SK-N-DZ (cell line): ENCODE measurements around the gene C1GALT1.
"Not testable (repeated sequence)": the region's sequence is repeated elsewhere in the genome, so short reads cannot be mapped to it uniquely, and the experiment has no call there.

Experiments
- DNase-seq: peaks from one replicate; pipeline ENCODE4 v3.0.0-alpha.2; 2015; ENCODE audit warnings: low spot score

C1GALT1 gene

DNA sequence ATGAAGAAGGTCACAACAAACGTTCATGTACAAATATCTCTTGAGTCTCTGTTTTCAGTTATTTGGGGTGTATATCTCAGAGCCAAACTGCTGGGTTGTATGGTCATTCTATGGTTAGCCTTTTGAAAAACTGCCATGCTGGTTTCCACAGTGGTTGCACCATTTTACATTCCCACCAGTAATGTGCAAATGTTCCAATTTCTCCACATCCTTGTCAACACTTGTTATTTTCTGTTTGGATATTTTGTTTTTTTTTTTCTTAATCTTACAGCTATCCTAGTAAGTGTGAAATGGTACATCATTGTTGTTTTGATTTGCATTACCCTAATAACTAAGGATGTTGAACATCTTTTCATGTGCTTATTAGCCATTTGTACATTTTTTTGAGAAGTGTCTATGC is 13.0 kb upstream of the C1GALT1 start:
- no peak for DNase-seq

DNA sequence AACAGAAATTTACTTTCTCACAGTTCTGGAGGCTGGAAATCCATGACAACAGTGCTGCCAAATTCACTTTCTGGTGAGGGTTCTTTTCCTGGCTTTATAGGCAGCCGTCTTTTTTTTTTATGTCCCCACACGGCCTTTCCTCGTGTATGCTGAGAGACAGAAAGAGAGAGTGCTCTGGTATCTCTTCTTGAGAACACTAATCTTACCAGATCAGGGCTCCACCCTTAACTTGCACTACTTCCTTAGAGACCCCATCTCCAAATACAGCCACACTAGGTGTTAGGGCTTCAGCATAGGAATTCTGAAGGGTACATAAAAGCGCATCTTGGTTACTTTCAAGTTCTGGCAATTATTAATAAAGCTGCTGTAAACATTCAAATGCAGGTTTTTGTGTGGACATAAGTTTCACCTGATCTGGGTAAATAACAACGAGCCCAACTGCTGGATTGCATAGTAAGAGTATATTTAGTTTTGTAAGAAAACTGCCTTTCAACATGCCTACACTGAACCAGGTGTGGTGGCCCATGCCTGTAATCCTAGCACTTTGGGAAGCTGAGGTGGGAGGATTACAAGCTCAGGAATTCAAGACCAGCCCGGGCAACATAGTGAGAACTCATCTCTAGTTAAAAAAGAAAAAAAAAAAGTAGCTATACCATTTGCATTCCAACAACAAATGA is 8.2 kb upstream of the C1GALT1 start:
- no peak for DNase-seq

DNA sequence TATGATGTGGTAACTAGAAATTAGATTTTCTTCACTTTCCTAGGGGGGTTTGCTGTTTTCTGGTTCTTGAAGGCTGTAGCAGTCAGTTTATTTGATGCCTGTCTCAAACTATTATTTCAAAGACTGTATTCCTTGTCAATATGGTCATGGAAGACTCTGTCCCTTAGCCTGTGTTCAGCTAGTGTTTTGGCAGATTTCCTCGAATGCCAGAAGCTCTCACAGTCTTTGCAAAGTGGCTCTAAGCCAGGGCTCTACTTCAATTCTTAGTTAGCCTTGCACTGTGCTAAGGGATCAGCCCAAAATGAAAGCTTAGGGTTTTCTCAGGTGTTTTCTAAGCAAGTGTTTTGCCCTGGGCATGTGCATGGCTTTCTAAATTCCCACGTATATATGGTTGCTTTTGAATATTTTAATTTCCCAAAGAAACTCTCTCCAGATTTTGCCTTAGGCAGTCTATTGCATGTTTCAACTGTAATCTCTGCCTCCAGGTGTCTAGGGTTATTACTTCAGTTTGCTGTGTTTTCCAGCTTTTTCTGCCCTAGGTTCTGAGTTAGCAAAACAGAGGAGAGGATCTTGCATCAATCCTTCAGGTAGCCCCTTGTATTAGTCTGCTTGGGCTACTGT is 7.2 kb upstream of the C1GALT1 start:
- DNase-seq: no peak

DNA sequence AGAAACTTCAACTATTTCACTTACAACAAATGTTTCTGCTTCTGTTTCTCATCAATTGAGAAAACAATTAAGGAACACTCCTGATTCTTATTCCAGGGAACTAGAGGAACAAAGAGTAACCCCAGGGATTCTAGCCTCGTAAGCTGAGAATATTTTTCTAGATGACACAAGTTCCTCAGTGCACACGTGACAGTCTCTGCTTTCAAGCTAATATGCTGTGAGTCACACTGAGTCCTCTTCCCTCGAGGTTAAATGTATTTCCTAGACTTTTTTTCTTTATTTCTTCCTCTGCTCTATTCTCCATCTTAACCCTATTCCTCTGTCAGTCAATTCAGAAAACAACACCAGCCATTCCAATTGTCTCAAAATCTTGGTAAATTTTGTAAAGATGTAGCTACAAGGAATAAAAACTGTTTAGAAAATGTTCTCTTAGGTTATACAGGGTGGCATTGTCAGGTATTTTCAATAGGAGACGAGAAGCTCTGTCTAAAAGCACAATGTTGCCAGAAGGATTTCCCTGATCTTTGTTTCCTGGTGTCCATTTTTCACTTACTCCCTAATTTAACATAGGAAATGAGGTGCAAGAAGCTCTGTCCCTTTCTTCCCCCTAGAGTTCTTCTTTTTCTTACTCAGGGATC is 5.8 kb upstream of the C1GALT1 start:
- DNase-seq: no peak

DNA sequence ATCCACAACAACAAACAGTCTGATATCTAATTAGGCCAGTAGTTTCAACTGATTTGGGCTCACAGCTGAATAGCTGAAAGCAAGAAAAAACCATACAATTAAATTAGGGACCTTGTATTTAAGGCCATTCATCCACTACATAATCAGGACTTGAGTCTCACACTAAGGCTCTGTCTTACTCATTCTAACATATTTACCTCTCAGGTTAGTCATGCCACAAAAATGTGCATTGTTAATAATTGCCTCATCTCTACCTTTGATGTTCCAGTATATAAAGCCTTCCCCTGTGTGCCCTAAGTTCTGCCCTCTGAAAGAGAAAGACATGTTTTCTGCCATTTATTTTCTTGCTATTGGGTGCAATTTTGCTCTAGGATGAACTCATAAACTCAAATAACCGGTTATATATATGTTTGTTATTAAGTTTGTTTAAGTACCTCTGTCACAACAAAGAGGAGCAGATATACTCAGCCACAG is 5.3 kb upstream of the C1GALT1 start:
- no peak for DNase-seq

DNA sequence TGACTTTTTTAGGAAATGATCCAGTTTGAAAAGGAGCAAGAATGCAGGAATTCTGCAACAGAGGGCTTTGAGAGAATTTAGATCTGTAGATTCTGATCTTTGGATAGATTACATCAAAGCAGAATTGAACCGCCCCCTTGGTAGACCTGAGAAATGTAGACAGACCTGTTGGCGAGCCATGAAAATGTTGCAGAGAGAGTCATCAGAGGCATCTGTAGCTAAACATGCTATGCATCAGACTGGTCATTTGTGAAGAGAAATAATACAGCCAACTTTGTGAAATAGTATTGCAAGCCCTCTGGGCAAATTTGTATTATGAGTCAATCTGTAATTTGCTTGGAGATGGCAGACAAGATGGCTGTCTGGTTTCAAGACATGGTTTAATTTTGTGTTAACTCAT is 4.3 kb upstream of the C1GALT1 start:
- DNase-seq: no peak

DNA sequence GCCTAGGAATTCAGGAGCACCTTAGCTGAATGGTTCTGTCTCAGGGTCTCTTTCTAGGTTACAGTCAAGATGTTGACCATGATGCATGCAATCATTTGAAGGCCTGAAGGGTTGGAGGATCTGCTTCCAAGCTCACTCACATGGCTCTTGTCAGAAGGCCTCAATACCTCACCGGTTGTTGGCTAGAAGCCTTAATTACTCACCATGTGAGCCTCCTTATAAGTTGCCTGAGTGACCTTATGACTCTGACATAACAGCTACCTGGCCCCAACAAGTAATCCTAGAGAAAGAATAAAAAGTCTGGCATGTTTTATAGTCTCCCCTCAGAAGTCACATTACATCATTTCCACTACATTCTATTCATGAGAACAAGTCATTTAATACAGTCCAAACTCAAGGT is 3.4 kb upstream of the C1GALT1 start:
- no peak for DNase-seq

DNA sequence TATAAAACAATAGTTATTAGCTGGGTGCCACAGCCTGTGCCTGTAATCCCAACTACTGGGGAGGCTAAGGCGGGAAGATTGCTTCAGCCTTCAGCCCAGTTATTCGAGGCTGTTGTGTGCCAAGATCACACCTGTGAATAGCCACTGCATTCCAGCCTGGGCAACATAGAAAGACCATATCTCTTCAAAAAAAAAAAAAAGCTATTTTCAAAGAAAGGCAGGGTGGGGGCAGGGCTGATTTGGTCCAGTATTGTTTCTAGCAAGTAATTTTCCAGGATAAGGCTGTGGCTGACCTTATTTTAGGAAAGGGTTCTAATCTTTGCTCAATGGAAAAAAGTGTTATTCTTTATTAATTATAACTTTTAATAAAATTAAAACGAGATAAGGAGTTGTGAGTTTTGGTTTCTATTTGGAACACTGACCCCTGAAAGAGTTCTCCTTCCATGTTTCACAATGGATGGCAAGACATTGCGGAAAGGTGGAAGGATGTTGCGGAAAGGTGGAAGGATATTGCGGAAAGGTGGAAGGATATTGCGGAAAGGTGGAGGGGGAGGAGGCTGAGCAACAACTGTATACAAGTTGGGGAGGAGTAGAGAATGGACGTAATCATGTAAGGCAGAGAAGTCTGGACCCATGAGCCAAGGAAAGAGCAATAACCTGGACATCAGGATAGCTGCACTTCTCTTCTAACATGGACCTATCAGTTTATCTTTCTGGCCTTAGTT is 1.5 kb upstream of the C1GALT1 start:
- DNase-seq: no peak

DNA sequence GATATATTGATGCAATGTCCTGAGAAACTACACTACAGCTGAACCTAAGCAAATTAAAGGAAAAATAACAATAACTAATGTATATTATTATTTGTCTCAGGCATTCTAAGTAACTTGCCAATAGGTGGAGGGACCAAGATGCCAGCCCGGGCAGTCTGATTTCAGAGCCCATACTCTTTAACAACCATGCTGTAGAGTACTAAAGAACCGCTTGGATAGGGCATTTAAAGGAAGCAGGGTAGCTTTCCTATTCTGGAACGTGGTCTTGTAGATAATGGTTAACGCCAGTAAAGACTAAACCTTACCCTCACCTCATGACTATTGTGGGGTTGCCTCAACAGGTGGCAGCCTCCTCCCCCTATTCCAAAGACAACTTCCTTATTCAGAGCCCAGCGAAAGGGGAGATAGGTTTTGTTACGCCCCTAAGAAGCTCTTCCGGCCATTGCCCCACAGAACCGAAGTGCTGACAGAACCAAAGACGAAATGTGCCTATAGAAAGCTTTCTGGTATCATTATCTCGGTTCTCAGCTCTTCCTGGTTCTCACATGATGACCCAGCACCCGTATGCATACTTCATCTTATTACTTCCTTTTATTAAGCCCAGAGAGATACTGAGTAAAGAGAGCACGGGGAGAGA is 707 bp upstream of the C1GALT1 start:
- DNase-seq: no peak

DNA sequence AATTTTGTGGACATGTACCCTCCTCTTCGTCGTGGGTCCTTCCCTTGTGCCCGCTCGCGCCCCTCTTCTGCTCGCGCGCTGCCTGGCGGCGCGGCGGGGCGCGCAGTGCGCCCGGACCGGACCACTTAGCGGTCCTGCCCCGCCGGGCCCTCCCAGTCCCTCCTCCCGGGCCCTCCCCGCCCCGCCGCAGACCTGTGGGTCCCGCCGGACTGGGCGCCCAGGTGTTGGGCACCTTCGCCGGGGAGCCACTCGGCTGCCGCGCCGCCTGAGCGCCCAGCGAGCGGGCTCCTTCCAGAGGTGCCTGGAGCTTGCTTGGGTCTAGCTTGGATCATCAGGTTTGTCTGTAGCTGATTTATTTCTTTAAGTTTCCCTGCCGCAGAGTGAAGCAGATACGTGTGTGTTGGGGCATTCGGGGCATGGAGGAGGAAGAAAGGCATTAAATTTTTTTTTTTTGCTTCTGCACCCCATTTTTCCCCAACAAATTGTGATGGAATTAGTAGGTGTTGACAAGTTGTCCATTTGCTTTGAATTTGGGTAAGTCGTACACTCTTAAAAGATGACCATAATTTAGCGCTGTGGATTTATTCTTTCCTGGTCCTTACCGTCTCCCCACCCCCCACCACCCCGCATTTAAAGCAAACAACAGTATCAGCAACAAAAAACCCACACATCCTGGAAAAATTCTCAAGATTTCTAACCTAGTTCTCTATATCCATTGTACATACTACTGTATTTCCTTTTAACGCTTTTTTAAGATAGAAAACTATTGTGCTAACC is 905 bp downstream of the C1GALT1 start:
- DNase-seq: no peak

DNA sequence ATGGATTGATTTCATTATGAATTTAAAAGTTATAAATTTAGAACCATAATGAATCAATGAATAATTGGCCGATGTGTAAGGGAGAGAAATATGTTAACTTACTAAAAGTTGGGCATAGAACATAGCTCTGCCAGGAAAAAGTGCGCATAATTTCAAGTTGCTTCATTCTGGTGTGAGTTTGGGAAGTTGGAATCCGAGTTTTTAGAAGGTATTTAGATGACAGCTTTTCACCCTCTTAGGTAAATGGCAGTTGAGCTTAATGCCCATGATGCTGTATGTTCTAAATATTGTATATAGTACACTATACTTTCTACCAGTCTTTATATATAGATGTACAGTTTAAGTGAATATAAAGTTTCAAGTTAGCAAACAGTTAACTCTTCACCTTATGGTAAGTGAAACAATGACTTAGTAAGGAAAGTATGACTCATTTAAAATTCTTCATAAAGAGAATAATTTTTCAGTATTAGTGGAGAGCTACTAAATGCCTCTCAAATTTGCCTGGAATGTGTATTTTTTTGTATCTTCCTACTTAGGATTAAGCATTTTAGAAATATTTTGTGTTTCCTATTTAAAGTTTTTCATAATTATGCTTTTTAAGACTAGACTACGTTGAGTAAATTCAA is 1.6 kb downstream of the C1GALT1 start:
- DNase-seq: no peak

DNA sequence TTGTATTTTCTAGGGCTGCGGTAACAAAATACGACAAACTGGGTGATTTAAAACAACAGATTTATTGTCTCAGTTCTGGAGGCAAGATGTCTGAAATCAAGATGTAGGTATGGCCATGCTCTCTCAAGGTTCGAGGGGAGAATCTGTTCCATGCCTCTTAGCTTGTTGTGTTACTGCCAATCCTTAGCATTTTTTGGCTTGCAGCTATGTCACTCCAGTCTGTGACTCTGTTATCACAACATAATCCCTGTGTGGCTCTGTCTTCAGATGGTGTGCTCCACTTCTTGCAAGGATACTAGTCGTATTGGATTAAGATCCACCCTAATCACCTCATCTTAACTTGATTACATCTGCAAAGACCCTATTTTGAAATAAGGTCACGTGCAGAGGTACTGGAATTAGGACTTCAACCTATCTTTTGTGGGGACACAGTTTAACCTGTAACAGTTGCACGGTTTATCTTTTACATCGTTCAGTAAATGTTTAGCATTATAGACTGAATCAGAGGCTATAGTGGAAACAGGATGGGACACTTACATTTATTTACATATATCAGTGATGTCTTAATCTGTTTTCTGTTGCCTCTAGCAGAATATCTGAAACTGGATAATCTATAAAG is 3.1 kb downstream of the C1GALT1 start:
- DNase-seq: peak; percentile 45

DNA sequence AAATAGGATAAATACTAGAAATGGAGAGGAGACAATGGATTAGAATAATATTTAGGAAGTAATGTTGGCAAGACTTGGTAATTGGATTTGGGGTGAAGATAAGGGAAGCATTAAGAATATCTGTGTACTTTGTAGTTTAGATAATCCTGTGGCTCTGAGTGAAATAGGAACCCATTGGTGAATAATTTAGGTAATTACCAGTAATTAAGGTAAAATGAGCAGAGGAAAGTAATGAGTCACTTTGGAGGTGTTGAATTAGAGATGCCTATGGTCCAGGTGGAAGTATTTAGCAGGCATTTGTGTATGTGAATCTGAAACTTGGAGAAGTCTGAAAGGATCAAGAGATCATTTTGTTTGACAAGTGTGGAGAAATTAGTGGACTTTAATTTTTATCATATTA is 5.7 kb downstream of the C1GALT1 start:
- DNase-seq: no peak

DNA sequence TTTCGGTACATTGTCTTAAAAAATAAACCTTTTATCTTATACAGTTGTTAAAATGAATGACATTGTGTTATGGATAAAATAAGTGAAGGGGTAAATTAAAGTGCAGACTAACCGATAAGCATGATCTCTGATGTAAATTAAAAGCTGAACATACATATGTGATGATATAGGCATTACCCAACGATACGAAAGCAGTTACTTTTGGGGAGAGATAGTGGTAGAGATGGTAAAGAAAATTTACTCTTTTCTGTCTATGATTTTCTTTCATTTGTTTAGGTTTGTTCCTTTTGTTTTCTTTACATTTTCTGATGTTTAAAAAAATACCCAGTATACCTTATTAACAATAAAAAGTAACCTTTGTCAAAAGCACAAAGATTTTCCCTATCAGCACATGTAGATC is 6.4 kb downstream of the C1GALT1 start:
- DNase-seq: no peak

DNA sequence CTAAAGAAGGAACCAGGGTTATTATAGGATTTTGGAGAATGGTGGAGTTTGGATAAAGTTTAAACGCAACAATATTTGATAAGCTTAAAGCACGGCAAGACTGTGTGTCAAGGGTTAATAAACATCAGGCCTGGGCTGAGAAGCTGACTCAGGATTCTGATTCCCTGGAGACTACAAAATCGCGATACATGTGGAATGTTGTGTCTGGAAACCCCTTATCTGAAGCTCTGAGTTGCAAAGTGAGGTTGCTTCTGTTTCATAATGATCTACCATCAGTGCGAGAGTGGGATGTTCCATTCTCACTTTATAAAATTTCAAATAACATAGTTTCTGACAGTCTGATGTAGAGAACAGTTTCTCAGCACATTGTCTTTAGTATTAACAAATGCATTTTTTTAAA is 7.8 kb downstream of the C1GALT1 start:
- peak; percentile 71 for DNase-seq

DNA sequence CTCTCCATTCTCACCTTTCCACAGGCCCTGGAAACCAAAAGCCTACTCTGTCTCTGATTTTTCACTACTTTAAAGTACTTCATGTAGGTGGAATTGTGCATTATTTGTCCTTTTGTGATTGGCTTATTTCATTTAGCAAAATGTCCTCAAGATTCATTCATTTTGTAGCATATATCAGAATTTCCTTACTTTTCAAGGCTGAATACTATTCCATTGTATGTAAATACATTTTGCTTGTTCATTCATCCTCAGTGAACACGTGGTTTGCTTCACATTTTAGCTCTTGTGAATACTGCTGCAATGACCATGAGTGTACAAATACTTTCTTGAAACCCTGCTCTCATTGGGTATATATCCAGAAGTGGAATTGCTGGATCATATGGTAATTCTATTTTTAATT is 8.8 kb downstream of the C1GALT1 start:
- DNase-seq: no peak

DNA sequence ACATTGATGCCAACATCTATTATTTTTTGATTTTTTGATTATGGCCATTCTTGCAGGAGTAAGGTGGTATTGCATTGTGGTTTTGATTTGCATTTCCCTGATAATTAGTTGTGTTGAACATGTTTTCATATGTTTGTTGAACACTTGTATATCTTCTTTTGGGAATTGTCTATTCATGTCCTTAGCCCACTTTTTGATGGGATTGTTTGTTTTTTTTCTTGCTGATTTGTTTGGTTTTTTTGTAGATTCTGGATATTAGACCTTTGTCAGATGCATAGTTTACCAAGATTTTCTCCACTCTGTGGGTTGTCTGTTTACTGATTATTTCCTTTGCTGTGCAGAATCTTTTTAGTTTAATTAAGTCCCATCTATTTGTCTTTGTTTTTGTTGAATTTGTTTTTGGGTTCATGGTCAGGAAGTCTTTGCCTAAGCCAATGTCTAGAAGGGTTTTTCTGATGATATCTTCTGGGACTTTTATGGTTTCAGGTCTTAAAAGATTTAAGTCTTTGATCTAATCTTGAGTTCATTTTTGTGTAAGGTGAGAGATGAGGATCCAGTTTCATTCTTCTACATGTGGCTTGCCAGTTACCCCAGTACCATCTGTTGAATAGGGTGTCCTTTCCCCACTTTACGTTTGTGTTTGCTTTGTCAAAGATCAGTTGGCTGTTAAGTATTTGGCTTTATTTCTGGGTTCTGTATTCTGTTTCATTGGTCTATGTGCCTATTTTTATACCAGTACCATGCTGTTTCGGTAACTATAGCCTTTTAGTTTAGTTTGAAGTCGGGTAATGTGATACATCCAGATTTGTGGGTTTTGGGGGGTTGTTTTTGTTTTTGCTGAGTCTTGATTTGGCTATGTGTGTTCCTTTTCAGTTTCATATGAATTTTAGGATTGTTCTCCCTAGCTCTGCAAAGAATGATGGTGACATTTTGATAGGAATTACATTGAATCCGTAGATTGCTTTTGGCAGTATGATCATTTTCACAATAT is 10.7 kb downstream of the C1GALT1 start:
- DNase-seq: not testable (repeated sequence)

DNA sequence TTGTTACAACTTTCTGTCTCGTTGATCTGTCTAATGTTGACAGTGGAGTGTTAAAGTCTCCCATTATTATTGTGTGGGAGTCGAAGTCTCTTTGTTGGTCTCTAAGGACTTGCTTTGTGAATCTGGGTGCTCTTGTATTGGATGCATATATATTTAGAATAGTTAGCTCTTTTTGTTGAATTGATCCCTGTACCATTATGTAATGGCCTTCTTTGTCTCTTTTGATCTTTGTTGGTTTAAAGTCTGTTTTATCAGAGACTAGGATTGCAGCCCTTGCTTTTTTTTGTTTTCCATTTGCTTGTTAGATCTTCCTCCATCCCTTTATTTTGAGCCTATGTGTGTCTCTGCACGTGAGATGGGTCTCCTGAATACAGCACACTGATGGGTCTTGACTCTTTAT is 17.2 kb downstream of the C1GALT1 start:
- DNase-seq: not testable (repeated sequence)

DNA sequence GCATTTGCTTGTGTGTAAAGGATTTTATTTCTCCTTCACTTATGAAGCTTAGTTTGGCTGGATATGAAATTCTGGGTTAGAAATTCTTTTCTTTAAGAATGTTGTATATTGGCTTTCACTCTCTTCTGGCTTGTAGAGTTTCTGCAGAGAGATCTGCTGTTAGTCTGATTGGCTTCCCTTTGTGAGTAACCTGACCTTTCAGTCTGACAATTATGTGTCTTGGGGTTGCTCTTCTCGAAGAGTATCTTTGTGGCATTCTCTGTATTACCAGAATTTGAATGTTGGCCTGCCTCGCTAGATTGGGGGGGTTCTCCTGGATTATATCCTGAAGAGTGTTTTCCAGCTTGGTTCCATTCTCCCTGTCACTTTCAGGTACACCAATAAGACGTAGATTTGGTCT is 17.9 kb downstream of the C1GALT1 start:
- not testable (repeated sequence) for DNase-seq
